ENCODE results near the gene KDM4B. TPM values are rescaled to one million over a fixed set of nuclear protein-coding genes. Genes with fewer than 3 reads are reported as not detected.

Gene KDM4B
- total RNA-seq, 1 experiment from 2014 or later = 35.9 TPM

DNA sequence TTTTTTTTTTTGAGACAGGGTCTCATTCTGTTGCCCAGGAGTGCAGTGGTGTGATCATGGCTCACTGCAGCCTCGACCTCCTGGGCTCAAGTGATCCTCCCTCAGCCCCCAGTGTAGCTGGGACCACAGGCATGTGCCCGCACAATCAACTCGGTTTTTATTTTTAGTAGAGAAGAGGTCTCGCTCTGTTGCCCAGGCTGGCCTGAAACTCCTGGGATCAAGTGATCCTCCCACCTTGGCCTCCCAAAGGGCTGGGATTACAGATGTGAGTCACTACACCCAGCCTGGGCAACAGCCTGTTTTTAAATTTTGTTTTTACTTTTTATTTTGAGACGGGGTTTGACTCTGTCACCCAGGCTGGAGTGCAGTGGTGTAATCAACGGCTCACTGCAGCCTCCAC lies 2.3 kb upstream of the KDM4B start (continued):
- TF ChIP-seq, protein P1, sequence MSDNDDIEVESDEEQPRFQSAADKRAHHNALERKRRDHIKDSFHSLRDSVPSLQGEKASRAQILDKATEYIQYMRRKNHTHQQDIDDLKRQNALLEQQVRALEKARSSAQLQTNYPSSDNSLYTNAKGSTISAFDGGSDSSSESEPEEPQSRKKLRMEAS (IDR thresholded peaks at IDR 0.05) = no peak

DNA sequence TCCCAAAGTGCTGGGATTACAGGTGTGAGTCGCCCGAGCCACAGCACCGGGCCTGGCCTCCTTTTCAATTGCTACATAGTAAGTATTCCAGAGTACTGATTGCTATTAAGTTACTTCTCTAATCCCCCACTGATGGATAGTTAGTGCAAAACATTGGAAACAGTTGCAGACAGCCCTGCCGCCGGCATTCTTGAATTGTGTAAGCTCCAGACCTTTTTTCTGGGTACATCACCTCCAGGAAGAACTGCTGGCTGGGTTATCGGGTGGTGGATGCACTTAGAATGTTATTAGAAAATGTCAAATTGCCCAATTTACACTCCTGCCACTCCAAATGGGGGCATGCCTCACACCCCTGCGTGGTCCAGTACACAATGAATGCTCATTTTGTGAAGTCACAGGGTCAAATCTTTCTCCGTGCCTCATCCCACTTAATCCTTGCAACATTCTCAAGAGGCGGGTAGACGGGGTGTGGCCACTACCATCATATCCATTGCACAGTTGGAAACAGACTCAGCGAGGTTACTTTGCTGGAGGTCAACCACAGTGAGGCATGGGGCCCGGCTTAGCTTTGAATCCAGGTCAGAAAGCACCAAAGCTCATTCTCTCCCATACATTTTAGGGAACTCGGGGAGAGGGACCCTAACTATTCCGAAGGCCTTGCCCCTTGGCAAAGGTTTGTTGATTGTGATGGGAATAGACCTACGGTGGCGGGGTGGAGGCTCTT lies 1.0 kb upstream of the KDM4B start:
- POLR2A ChIA-PET = interaction anchor here (0.7 to 2.7 kb wide), 10 partner anchors 8 to 655 kb away, joined by 3 to 14 read pairs (median 4); partner anchors contain the start of genes PLIN3, SAFB and SAFB2
- peak overlapping the region; percentile 72 for H3K4me2 ChIP-seq (ENCODE audit: low read length)

DNA sequence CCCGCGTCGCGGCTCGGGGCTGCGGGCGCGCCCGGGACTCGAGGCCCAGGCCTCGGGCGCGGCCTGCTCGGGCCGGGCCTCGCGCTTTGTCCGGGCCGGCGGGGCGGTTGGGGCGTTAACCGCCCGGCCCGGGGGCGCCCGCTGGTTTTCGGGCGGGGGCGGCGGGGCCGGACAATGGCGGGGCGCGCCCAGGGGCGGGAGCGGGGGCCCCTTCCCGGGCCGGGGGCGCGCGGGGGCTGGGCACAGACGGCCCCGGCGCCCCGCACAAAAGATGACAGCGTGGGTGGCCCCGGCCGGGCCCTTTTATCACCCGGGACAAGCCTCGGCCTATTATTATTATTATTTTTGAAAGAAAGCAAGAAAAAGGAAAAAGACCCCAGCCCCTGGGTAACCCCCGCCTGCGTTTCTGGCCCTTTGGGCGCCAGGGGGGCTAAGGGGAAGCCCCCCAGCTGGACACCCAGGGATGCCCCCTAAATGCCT lies 419 bp downstream of the KDM4B start:
- peak overlapping the region; percentile 53 for H3K9ac ChIP-seq (ENCODE audit: low read length)

More for the DNA sequence above, 1.0 kb upstream of the KDM4B start:
- peaks cover 34% of the 10 kb centered on the region for H3K79me2 ChIP-seq (ENCODE audit: insufficient read depth, low read length)
- H3K27ac ChIP-seq (ENCODE audit: low read depth, low read length) = peak overlapping the region; percentile 55
- ATAC-seq = no peak
- BruUV-seq (replicated peaks) = no TSS peak
- peak overlapping the region; percentile 38 for H3K9ac ChIP-seq (ENCODE audit: low read length)
- no peak overlapping the region for H2AFZ ChIP-seq (ENCODE audit: low read depth, low read length, poor library complexity, severe bottlenecking)
- H3K9me3 ChIP-seq (ENCODE audit: control insufficient read depth in 1 of 2, insufficient read depth in 1 of 2, low read depth in 1 of 2, low read length in 2 of 2) = no peaks in the 10 kb centered on the region
- H3K27me3 ChIP-seq (ENCODE audit: insufficient read depth, low read length) = no peaks in the 10 kb centered on the region
- intact Hi-C loops (cut with micrococcal nuclease) = loop anchor here (2.0 to 5.0 kb wide), 3 partner anchors 56 to 155 kb away; no protein-coding TSS in a partner anchor
- peaks cover 36 to 56% of the 10 kb centered on the region in 2 experiments for H3K4me1 ChIP-seq (ENCODE audit: control insufficient read depth in 1 of 2, insufficient read depth in 2 of 2, low read length in 2 of 2)
- TF ChIP-seq CBX3 (IDR thresholded peaks at IDR 0.05; ENCODE audit: low read depth) = peak; percentile 57; the same call in 1 of the 2 replicates
- TF ChIP-seq ELF1 (IDR thresholded peaks at IDR 0.05; ENCODE audit: borderline replicate concordance, low read depth) = no peak
- DNase-seq (ENCODE audit: low read depth, low spot score) = no peak
- peak overlapping the region; percentile 43 to 48 for H3K4me3 ChIP-seq (replicated peaks in 1 of 2; ENCODE audit: low read depth in 1 of 2, low read length in 2 of 2)
- peaks cover 0 to 4% of the 10 kb centered on the region in 2 experiments; a peak in 2 of 4 replicates for H3K36me3 ChIP-seq (ENCODE audit: control insufficient read depth in 1 of 2, insufficient read depth in 2 of 2, low read length in 2 of 2)
- ChIA-PET RAD21 (ENCODE audit: low non-redundant PET in 1 of 2, low total read pairs in 2 of 2, uncharacterized antibody in 2 of 2, unreplicated experiment in 2 of 2) (no interaction called here), CTCF (interaction anchor here (1.1 to 1.6 kb wide), 6 partner anchors 34 to 158 kb away, joined by 3 to 10 read pairs (median 4); no protein-coding TSS in a partner anchor)
- H3K9me2 ChIP-seq (ENCODE audit: insufficient read depth) = no peaks in the 10 kb centered on the region
- no peaks in the 10 kb centered on the region for H4K20me1 ChIP-seq (ENCODE audit: insufficient read depth)

More for the DNA sequence above, 419 bp downstream of the KDM4B start:
- Histone ChIP-seq H3K4me1 (ENCODE audit: control insufficient read depth in 1 of 2, insufficient read depth in 2 of 2, low read length in 2 of 2) (peaks cover 47 to 68% of the 10 kb centered on the region in 2 experiments), H3K36me3 (ENCODE audit: control insufficient read depth in 1 of 2, insufficient read depth in 2 of 2, low read length in 2 of 2) (no peaks in the 10 kb centered on the region), H2AFZ (ENCODE audit: low read depth, low read length, poor library complexity, severe bottlenecking) (no peak overlapping the region), H3K9me3 (ENCODE audit: control insufficient read depth in 1 of 2, insufficient read depth in 1 of 2, low read depth in 1 of 2, low read length in 2 of 2) (no peaks in the 10 kb centered on the region), H3K27me3 (ENCODE audit: insufficient read depth, low read length) (no peaks in the 10 kb centered on the region), H3K9me2 (ENCODE audit: insufficient read depth) (no peaks in the 10 kb centered on the region), H3K4me2 (ENCODE audit: low read length) (peak overlapping the region; percentile 98), H4K20me1 (ENCODE audit: insufficient read depth) (no peaks in the 10 kb centered on the region), H3K79me2 (ENCODE audit: insufficient read depth, low read length) (peaks cover 39% of the 10 kb centered on the region), H3K27ac (ENCODE audit: low read depth, low read length) (peak overlapping the region; percentile 76; the same call in 1 of the 2 replicates), H3K4me3 (replicated peaks in 1 of 2; ENCODE audit: low read depth in 1 of 2, low read length in 2 of 2) (peak overlapping the region; percentile 67 to 76)
- no TSS peak for BruUV-seq (replicated peaks)
- ChIA-PET RAD21 (ENCODE audit: low non-redundant PET in 1 of 2, low total read pairs in 2 of 2, uncharacterized antibody in 2 of 2, unreplicated experiment in 2 of 2) (interaction anchor here in 1 of 2 experiments (0.6 kb wide), 1 partner anchor 178 kb away, joined by 8 read pairs; the partner anchor contains the start of gene FEM1A), CTCF (interaction anchor here (1.1 to 1.6 kb wide), 5 partner anchors 32 to 159 kb away, joined by 3 to 10 read pairs (median 4); no protein-coding TSS in a partner anchor), POLR2A (interaction anchor here (0.8 to 2.7 kb wide), 10 partner anchors 10 to 159 kb away, joined by 3 to 14 read pairs (median 4); partner anchors contain the start of gene PLIN3)
- ATAC-seq (no peak), DNase-seq (ENCODE audit: low read depth, low spot score) (no peak)
- intact Hi-C loops (cut with micrococcal nuclease) = loop anchor here (2.0 to 5.0 kb wide), 3 partner anchors 57 to 157 kb away; no protein-coding TSS in a partner anchor
- TF ChIP-seq ZFX (IDR thresholded peaks at IDR 0.05) (peak; percentile 99; the same call in 1 of the 2 replicates), EGR1 (IDR thresholded peaks at IDR 0.05; ENCODE audit: low read depth) (no peak)

All from HCT116 (cell line).